SK-N-SH (cell line): ENCODE data around the gene SMPD3. TPM values are rescaled to one million over a fixed set of nuclear protein-coding genes. Genes with fewer than 3 reads are reported as not detected.

Source experiments
- CTCF ChIA-PET: fragments of 300-600, 350-600 bp; formaldehyde crosslinking; extraction: SDS; loops from one replicate; lab custom pipeline; 2021; lab: Yijun Ruan, JAX
- POLR2A ChIA-PET: fragments of 350-600 bp; sonication (Branson Sonifier 250); formaldehyde crosslinking; extraction: SDS; loops from one replicate; lab custom pipeline; 2020; ENCODE audit warnings: antibody characterized with exemption, inconsistent platforms; lab: Yijun Ruan, JAX
- DNase-seq: peaks from one replicate; pipeline ENCODE4 v3.0.0; 2012
- H2AFZ ChIP-seq: fragments of 200-600 bp; sonication (generic); 2 replicates; pipeline ENCODE4 v1.8.1; 2016; ENCODE audit warnings: antibody characterized with exemption, mild to moderate bottlenecking, low read depth
- H3F3A ChIP-seq: fragments of 200-600 bp; sonication (generic); replicated peaks from 2 replicates; pipeline ENCODE3; 2016; ENCODE audit warnings: antibody characterized with exemption, mild to moderate bottlenecking; ENCODE audit not compliant: insufficient read depth
- H3K27ac ChIP-seq, 2 experiments: fragments of 200-500 bp in 1 of 2; fragments of 200-600 bp in 1 of 2; sonication (Bioruptor generic) in 1 of 2; sonication (generic), shearing (Covaris generic) in 1 of 2; 2 replicates each; pipeline versions ENCODE4 v1.5.1 to v1.6.1; 2014 to 2016; ENCODE audit warnings: low read depth in 2 of 2, inconsistent platforms in 1 of 2, low read length in 1 of 2, mild to moderate bottlenecking in 1 of 2, mixed read lengths in 1 of 2
- H3K27me3 ChIP-seq: fragments of 200-600 bp; sonication (generic), shearing (Covaris generic); 2 replicates; pipeline ENCODE4 v1.6.1; 2016; ENCODE audit warnings: mixed run types; ENCODE audit not compliant: insufficient read depth
- H3K36me3 ChIP-seq, 2 experiments: fragments of 200-500 bp in 1 of 2; fragments of 200-600 bp in 1 of 2; sonication (Bioruptor generic) in 1 of 2; sonication (generic) in 1 of 2; replicated peaks in 1 of 2; 2 replicates each; pipeline versions ENCODE3 to v1.5.1; 2014 to 2016; ENCODE audit warnings: low read length in 1 of 2, mild to moderate bottlenecking in 1 of 2; ENCODE audit not compliant: insufficient read depth in 2 of 2, control insufficient read depth in 1 of 2
- H3K4me1 ChIP-seq, 2 experiments: fragments of 200-500 bp in 1 of 2; fragments of 200-600 bp in 1 of 2; sonication (Bioruptor generic) in 1 of 2; sonication (generic), shearing (Covaris generic) in 1 of 2; 2 replicates each; pipeline versions ENCODE4 v1.5.1 to v1.6.1; 2014 to 2016; ENCODE audit warnings: low read depth in 1 of 2, low read length in 1 of 2, mixed run types in 1 of 2; ENCODE audit not compliant: insufficient read depth in 2 of 2, control insufficient read depth in 1 of 2
- H3K4me2 ChIP-seq: fragments of 200-600 bp; sonication (generic), shearing (Covaris generic); 2 replicates; pipeline ENCODE4 v1.6.1; 2017; ENCODE audit warnings: mixed run types
- H3K4me3 ChIP-seq, 2 experiments: fragments of 200-500 bp in 1 of 2; fragments of 200-600 bp in 1 of 2; sonication (Bioruptor generic) in 1 of 2; sonication (generic), shearing (Covaris generic) in 1 of 2; 2 replicates each; pipeline versions ENCODE4 v1.5.1 to v1.8.1; 2014 to 2016; ENCODE audit warnings: low read depth in 2 of 2, inconsistent platforms in 1 of 2, low read length in 1 of 2, mild to moderate bottlenecking in 1 of 2, mixed read lengths in 1 of 2, moderate library complexity in 1 of 2
- H3K79me2 ChIP-seq: fragments of 200-600 bp; sonication (generic); 2 replicates; pipeline ENCODE4 v1.8.1; 2017; ENCODE audit warnings: mild to moderate bottlenecking; ENCODE audit not compliant: insufficient read depth
- H3K9ac ChIP-seq: fragments of 200-600 bp; sonication (generic); 2 replicates; pipeline ENCODE4 v1.6.1; 2017; ENCODE audit warnings: mixed run types
- H3K9me2 ChIP-seq: fragments of 200-600 bp; sonication (generic); 2 replicates; pipeline ENCODE4 v1.6.1; 2017; ENCODE audit warnings: mixed run types
- H3K9me3 ChIP-seq: fragments of 200-600 bp; sonication (generic); 2 replicates; pipeline ENCODE4 v1.6.1; 2017; ENCODE audit warnings: mixed run types, mild to moderate bottlenecking, moderate library complexity
- H4K20me1 ChIP-seq: fragments of 200-600 bp; sonication (generic); 2 replicates; pipeline ENCODE4 v1.6.1; 2017; ENCODE audit warnings: mild to moderate bottlenecking, mixed run types; ENCODE audit not compliant: insufficient read depth
- EZH2phosphoT487 ChIP-seq: fragments of 200-600 bp; sonication (generic); IDR thresholded peaks from 2 replicates; pipeline ENCODE4 v1.6.1; 2017; ENCODE audit warnings: low read depth, mixed run types, mild to moderate bottlenecking, antibody characterized with exemption, moderate library complexity, borderline replicate concordance
- FOSL2 ChIP-seq: IDR thresholded peaks from 2 replicates; pipeline ENCODE4 v1.4.0; 2012; ENCODE audit warnings: low read depth, mild to moderate bottlenecking, moderate library complexity, borderline replicate concordance
- FOXJ3 ChIP-seq: sonication (generic); formaldehyde crosslinking; IDR thresholded peaks from 2 replicates; pipeline ENCODE4 v1.5.1; 2020; ENCODE audit warnings: mild to moderate bottlenecking, missing genetic modification reagents
- GABPA ChIP-seq: IDR thresholded peaks from 2 replicates; pipeline ENCODE4 v1.4.0; 2012; ENCODE audit warnings: low read depth, mild to moderate bottlenecking
- GATA2 ChIP-seq: sonication (generic); formaldehyde crosslinking; IDR thresholded peaks from 2 replicates; pipeline ENCODE4 v1.5.0; 2020; ENCODE audit warnings: mild to moderate bottlenecking, missing genetic modification reagents
- MAX ChIP-seq: IDR thresholded peaks from 2 replicates; pipeline ENCODE4 v1.4.0; 2012; ENCODE audit warnings: low read depth
- MEF2A ChIP-seq: IDR thresholded peaks from 2 replicates; pipeline ENCODE4 v1.4.0; 2012; ENCODE audit warnings: low read depth, borderline replicate concordance
- MXI1 ChIP-seq: IDR thresholded peaks from 2 replicates; pipeline ENCODE4 v1.6.1; 2012; ENCODE audit warnings: mild to moderate bottlenecking, low read depth, low read length, improper control_type of control experiment
- NRF1 ChIP-seq: IDR thresholded peaks from 2 replicates; pipeline ENCODE4 v1.6.1; 2012; ENCODE audit warnings: low read depth, mild to moderate bottlenecking, low read length
- POLR2AphosphoS5 ChIP-seq: IDR thresholded peaks from 2 replicates; pipeline ENCODE4 v1.6.1; 2012; ENCODE audit warnings: low read depth, low read length
- RCOR1 ChIP-seq: fragments of 150-350 bp; IDR thresholded peaks from 2 replicates; pipeline ENCODE4 v1.6.1; 2017; ENCODE audit warnings: antibody characterized with exemption, low read length
- RXRA ChIP-seq: IDR thresholded peaks from 2 replicates; pipeline ENCODE4 v1.4.0; 2012; ENCODE audit warnings: low read depth, mild to moderate bottlenecking, borderline replicate concordance
- SMC3 ChIP-seq: IDR thresholded peaks from 2 replicates; pipeline ENCODE4 v1.6.1; 2012; ENCODE audit warnings: low read depth, low read length, improper control_type of control experiment
- TAF1 ChIP-seq: IDR thresholded peaks from 2 replicates; pipeline ENCODE4 v1.6.1; 2012; ENCODE audit warnings: low read depth, mild to moderate bottlenecking, low read length, moderate library complexity, borderline replicate concordance
- TCF12 ChIP-seq: IDR thresholded peaks from 2 replicates; pipeline ENCODE4 v1.4.0; 2012
- USF2 ChIP-seq: fragments of 150-350 bp; IDR thresholded peaks from 2 replicates; pipeline ENCODE4 v1.6.1; 2017; ENCODE audit warnings: antibody characterized with exemption, low read length, low read depth, borderline replicate concordance
- whole genome bisulfite sequencing: methylation state at CpG from one replicate; pipeline ENCODE4 v1.1.6; 2017; ENCODE audit warnings: low lambda C conversion rate; 5-methylcytosine and 5-hydroxymethylcytosine counted together
- polyA plus RNA-seq, 3 experiments: library from polyadenylated mRNA; depleted of rRNA; stranded (reverse); fragments of >200 nt; gene quantifications; 2 replicates each; pipeline ENCODE4 v1.2.3, GENCODE V29; 2012
- TF ChIP-seq, protein P1 (sequence below): IDR thresholded peaks from 2 replicates; pipeline ENCODE4 v1.4.0; 2012; ENCODE audit warnings: low read depth, borderline replicate concordance

Gene SMPD3
- polyA plus RNA-seq, 1 of the 3 experiments (the other 2 are of a cell fraction): 0.38 TPM

GRCh38 chr16:68335175-68335574 is 113.1 kb downstream of the SMPD3 start:
- Histone ChIP-seq H3K4me1 (peaks cover 0 to 10% of the 10 kb centered on the region in 2 experiments; a peak in 1 of 4 replicates), H3K79me2 (no peaks in the 10 kb centered on the region), H3K9me3 (no peaks in the 10 kb centered on the region), H3F3A (no peaks in the 10 kb centered on the region), H3K36me3 (peaks cover 23 to 29% of the 10 kb centered on the region in 2 experiments), H3K4me2 (no peak overlapping the region), H3K27ac (no peak overlapping the region), H3K4me3 (no peak overlapping the region), H2AFZ (no peak overlapping the region), H3K27me3 (no peaks in the 10 kb centered on the region), H3K9me2 (no peaks in the 10 kb centered on the region), H4K20me1 (no peaks in the 10 kb centered on the region), H3K9ac (no peak overlapping the region)
- ChIA-PET POLR2A (no interaction called here), CTCF (interaction anchor here (2.0 to 20.3 kb wide), 2 partner anchors 23 to 71 kb away, joined by 6 to 355 read pairs; partner anchors contain the start of genes PRMT7, SLC7A6 and SLC7A6OS)
- WGBS: 94% methylated on average over 5 of the region's 5 CpGs
- no peak for DNase-seq
- TF ChIP-seq RXRA (no peak), FOSL2 (no peak), MXI1 (no peak), RCOR1 (no peak), GATA2 (no peak), GABPA (no peak), MAX (no peak), SMC3 (no peak)
- TF ChIP-seq, protein P1, sequence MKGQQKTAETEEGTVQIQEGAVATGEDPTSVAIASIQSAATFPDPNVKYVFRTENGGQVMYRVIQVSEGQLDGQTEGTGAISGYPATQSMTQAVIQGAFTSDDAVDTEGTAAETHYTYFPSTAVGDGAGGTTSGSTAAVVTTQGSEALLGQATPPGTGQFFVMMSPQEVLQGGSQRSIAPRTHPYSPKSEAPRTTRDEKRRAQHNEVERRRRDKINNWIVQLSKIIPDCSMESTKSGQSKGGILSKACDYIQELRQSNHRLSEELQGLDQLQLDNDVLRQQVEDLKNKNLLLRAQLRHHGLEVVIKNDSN: no peak

DNA sequence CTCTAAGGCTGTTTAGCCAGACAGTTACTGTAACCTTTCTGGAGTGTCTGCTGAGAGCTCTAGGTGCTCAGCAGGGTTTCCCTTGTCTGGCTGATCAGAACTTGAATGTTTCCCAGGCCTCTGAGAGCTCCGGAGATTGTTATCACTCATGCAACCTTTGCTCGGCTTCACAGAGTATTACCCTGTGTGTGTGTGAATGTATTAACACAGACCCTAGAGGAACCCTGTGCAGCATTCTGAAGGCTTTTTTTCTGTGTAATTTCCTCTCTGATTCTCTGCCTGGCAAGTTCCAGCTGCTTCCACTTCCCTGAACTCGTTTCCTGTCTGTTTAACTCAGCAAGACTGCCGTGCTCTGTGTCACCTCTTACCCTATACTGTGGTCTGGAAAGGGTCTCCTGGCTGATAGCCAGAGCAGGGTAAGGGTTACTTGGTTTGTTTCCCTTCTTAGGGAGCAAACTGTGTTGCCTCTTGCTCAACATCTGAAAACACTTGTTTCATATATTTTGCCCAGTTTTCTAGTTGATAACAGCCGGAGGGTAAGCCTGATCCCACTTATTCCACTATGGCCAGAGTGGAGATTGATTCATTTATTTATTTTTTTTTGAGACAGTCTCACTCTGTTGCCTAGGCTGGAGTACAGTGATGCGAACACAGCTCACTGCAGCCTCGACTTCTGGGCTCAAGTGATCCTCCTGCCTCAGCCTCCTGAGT is 115.7 kb downstream of the SMPD3 start:
- TF ChIP-seq GABPA: no peak
- no peak for TF ChIP-seq POLR2AphosphoS5
- TF ChIP-seq TAF1: no peak
- TF ChIP-seq NRF1: no peak
- TF ChIP-seq MEF2A: no peak
- TF ChIP-seq USF2: no peak
- TF ChIP-seq FOXJ3 (CRISPR knock-in tag): 0 out of 2 replicates have a peak, but pooled peaks have one; percentile 41
- no peak for TF ChIP-seq EZH2phosphoT487
- no peak for TF ChIP-seq RXRA
- 0 out of 2 replicates have a peak, but pooled peaks have one; percentile 30 for TF ChIP-seq MXI1
- no peak for TF ChIP-seq TCF12
- TF ChIP-seq GATA2: peak; percentile 81
- Histone ChIP-seq H3K4me2 (no peak overlapping the region), H3K9ac (no peak overlapping the region), H3K4me1 (peaks cover 0 to 17% of the 10 kb centered on the region in 2 experiments; a peak in 1 of 4 replicates), H4K20me1 (no peaks in the 10 kb centered on the region), H3K27ac (peak overlapping the region in 1 of 2 experiments; percentile 59; a peak in 2 of 4 replicates), H3K79me2 (no peaks in the 10 kb centered on the region), H3K9me2 (no peaks in the 10 kb centered on the region), H2AFZ (no peak overlapping the region), H3F3A (no peaks in the 10 kb centered on the region), H3K9me3 (no peaks in the 10 kb centered on the region), H3K4me3 (no peak overlapping the region), H3K36me3 (peaks cover 5 to 33% of the 10 kb centered on the region in 2 experiments), H3K27me3 (no peaks in the 10 kb centered on the region)
- DNase-seq: peak; percentile 38
- ChIA-PET CTCF (interaction anchor here (0.6 to 20.3 kb wide), 6 partner anchors 22 to 88 kb away, joined by 3 to 355 read pairs (median 4); partner anchors contain the start of genes PLA2G15, PRMT7, SLC7A6 and SLC7A6OS), POLR2A (interaction anchor here (0.6 kb wide), 1 partner anchor 69 kb away, joined by 3 read pairs; the partner anchor contains the start of gene SLC7A6)
- WGBS: 67% methylated on average over 7 of the region's 7 CpGs
